Left lung (tissue), 10 donors: Measurements from ENCODE around the gene WBP1. TPM values are rescaled to one million over a fixed set of nuclear protein-coding genes. Genes with fewer than 3 reads are reported as not detected.
A peak's percentile ranks its signal among the peaks of the same experiment; 100 is the strongest.
"Not testable (repeated sequence)": the region's sequence is repeated elsewhere in the genome, so short reads cannot be mapped to it uniquely, and the experiment has no call there.

Experiments
- ATAC-seq: fragments of 200-7000 bp; cut with Tn5 transposase; one replicate; pipeline ENCODE4 v1.9.1; 2020; ENCODE audit warnings: moderate library complexity
- DNase-seq, 4 donors: peaks; one replicate each; pipeline ENCODE4 v3.0.0-alpha.2; 2013 to 2020
- H3K27ac ChIP-seq, 2 donors: fragments of 200-600 bp; sonication (generic) in 1 of 2; one replicate each; pipeline versions ENCODE4 v1.5.0 to v1.8.0; 2020 to 2021
- H3K27me3 ChIP-seq, 2 donors: fragments of 200-600 bp; sonication (generic) in 1 of 2; one replicate each; pipeline versions ENCODE4 v1.5.0 to v1.8.0; 2020 to 2021
- H3K36me3 ChIP-seq, 2 donors: fragments of 200-600 bp; sonication (generic) in 1 of 2; one replicate each; pipeline versions ENCODE4 v1.5.0 to v1.8.0; 2020 to 2021
- H3K4me1 ChIP-seq, 2 donors: fragments of 200-600 bp; one replicate each; pipeline ENCODE4 v1.8.0; 2021
- H3K4me3 ChIP-seq, 2 donors: fragments of 200-600 bp; sonication (generic) in 1 of 2; one replicate each; pipeline versions ENCODE4 v1.5.0 to v1.8.0; 2020 to 2021; ENCODE audit warnings: mild to moderate bottlenecking in 1 of 2
- H3K9me3 ChIP-seq, 2 donors: fragments of 200-600 bp; sonication (generic) in 1 of 2; one replicate each; pipeline versions ENCODE4 v1.5.0 to v1.8.0; 2020 to 2021
- CTCF ChIP-seq, 2 donors: fragments of 200-600 bp; sonication (generic) in 1 of 2; IDR thresholded peaks; one replicate each; pipeline versions ENCODE4 v1.5.0 to v1.8.0; 2021; ENCODE audit warnings: antibody characterized with exemption in 2 of 2
- intact Hi-C, 2 donors: fragments of 100-400 bp; cut with DNase I; formaldehyde crosslinking; loops; one replicate each; pipeline versions ENCODE4 v1.11.2 to v1.14.2; 2022
- polyA plus RNA-seq, 6 donors: library from polyadenylated mRNA; unstranded; fragments of 120-200 nt; gene quantifications; one replicate each; pipeline ENCODE4 v1.2.1, GENCODE V29; 2013; ENCODE audit not compliant: insufficient read length in 6 of 6
- total RNA-seq, 2 donors: library from RNA; stranded (reverse); fragmentation: NEBNext Ultra II Directional; extraction: Animal tissue kit (Norgen Biotek cat#: 25700); gene quantifications; one replicate each; pipeline ENCODE4 v1.2.1, GENCODE V29; 2021
- donor health status: DM: no; HTN: yes; CAD: no.
- donor health status: DM: no; HTN: no; CAD: no.

Gene WBP1
- total and polyA plus RNA-seq, 8 donors: 38.7 to 122 (median 108) TPM

DNA sequence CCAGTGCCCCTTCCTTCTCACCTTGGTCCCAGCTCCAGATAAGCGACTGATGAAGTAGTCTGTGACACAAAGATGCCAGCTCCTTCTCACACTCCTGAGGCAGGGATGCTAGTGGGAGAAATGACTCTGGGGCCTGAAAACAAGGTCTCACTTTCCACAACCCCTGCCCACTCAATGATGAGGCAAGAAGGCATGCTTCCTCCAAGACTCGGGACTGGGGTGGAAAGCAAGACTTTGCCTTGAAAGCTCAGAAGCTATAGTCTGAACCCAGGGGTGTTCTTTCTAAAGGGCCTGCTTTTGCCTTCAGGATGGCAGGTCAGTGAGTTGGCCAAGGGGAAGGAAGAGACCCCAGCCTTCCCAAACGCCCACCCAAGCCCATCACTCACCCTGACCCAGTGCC is 23.2 kb downstream of the WBP1 start:
- ATAC-seq (no peak), DNase-seq (no peak)
- intact Hi-C loops: loop anchor here in 1 of 2 donors (5.0 kb wide), 1 partner anchor 106 kb away; no protein-coding TSS in a partner anchor
- H3K27ac ChIP-seq: no peak overlapping the region
- no peak for TF ChIP-seq CTCF (IDR thresholded peaks at IDR 0.05)
- H3K27me3 ChIP-seq: no peaks in the 10 kb centered on the region
- H3K36me3 ChIP-seq: peaks cover 0 to 22% of the 10 kb centered on the region in 2 donors
- H3K4me3 ChIP-seq: peak overlapping the region; percentile 84 to 96
- peaks cover 26 to 55% of the 10 kb centered on the region in 2 donors for H3K4me1 ChIP-seq
- H3K9me3 ChIP-seq: no peaks in the 10 kb centered on the region

DNA sequence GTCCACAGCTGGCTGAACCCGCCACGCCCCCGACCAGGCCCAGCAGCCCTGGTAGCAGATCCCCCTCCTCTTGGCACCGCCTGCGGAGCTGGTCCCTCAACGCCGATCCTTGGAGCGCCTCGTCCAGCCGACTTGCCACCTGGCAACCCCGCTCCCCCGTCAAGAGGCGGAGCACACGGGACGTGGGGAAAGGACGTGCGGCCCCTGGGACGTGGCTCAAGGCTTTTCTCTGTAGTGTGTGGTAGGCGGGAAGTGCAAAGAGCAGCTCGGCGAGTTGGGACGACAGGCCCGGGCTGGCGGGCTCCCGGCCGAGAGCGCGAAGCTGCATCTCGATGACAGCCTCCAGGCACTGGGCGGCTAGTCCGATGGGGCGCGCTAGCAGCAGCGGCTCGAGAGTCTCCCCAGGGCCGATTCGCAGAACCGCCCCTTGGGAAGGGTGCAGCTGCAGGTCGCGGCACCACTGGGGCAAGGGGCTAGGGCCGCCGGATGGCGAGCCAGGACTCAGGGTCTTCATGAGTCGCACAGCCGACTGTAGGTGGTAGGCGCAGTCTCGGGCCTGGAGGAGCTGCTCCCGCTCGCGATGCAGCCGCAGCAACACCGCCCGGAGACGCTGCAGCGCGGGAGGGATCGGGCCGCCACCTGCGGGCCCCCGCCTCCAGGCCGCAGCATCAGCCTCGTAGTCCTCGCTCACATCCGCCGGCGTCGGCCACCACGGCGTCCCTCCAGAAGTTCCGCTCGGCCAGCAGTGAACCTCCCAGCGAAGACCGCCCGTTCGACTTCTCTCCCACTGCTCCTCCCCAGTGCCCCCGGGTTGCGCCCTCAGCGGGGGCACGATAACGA is 23.9 kb downstream of the WBP1 start:
- Histone ChIP-seq H3K36me3 (peaks cover 0 to 30% of the 10 kb centered on the region in 2 donors), H3K4me1 (peaks cover 19 to 48% of the 10 kb centered on the region in 2 donors), H3K9me3 (no peaks in the 10 kb centered on the region), H3K4me3 (peak overlapping the region; percentile 84 to 96), H3K27me3 (no peaks in the 10 kb centered on the region), H3K27ac (peak overlapping the region; percentile 89 to 94)
- intact Hi-C loops: loop anchor here in 1 of 2 donors (5.0 kb wide), 1 partner anchor 105 kb away; no protein-coding TSS in a partner anchor
- peak; percentile 57 for ATAC-seq
- DNase-seq: peak in 2 of 4 donors; percentile 70 to 90
- TF ChIP-seq CTCF (IDR thresholded peaks at IDR 0.05): no peak

DNA sequence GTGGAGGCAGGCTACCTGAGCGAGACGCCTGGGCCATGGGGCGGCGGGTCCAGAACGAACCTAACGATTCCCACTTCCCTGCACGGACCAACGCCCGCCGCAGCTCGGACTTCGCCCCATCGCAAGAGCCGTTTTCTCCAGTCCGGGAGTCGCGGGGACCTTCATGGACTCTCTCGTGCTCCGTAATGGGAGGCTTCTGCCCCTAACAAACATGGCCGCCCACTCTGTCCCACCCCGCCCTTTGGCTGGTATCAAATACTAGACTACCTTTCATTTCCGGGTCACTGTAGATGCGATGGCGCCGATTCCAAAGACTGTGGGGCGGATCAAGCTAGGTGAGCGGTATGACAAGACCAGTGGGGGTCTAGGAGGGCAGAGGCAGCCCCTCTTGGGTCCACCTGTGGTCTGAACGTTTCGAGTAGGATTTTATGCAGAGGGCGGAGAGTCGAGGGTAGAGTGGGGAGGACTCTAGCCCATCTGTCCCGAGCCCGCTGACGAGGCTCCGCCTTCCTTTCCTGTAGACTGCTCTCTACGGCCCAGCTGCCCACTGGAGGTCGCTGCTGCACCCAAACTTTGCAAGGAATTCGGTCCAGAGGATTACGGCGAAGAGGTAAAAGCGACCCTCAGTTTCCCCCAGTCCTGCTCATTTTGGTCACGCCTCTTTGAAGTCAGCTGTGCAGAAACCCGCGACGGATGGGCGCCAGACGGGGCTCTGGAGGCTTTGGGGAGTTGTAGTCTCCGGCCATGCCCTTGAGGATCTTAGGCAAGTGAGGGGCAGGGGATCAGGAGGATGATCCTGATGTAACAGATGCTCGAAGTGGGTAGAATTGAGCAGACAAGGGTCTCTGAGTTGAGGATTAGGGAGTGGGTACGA is 24.8 kb downstream of the WBP1 start, which contains the start of the genes CCDC142 and TTC31:
CCDC142 (minus strand) TSS at position 198 of the 874 bp plus-strand sequence; CDS start at position 37, 161 bp downstream.
TTC31 (plus strand) TSS at position 281 of the 874 bp plus-strand sequence; CDS start at position 296, 15 bp downstream.
- intact Hi-C loops: loop anchor here in 1 of 2 donors (5.0 kb wide), 1 partner anchor 104 kb away; no protein-coding TSS in a partner anchor
- Histone ChIP-seq H3K4me1 (peaks cover 19 to 44% of the 10 kb centered on the region in 2 donors), H3K9me3 (no peaks in the 10 kb centered on the region), H3K27me3 (no peaks in the 10 kb centered on the region), H3K4me3 (peak within 1 kb of the TSS; percentile 84 to 96), H3K36me3 (peaks cover 0 to 38% of the 10 kb centered on the region in 2 donors), H3K27ac (peak within 1 kb of the TSS; percentile 89 to 94)
- DNase-seq (peak; percentile 96 to 99 (median 96)), ATAC-seq (peak; percentile 97)
- peak; percentile 65 to 89 for TF ChIP-seq CTCF (IDR thresholded peaks at IDR 0.05)

DNA sequence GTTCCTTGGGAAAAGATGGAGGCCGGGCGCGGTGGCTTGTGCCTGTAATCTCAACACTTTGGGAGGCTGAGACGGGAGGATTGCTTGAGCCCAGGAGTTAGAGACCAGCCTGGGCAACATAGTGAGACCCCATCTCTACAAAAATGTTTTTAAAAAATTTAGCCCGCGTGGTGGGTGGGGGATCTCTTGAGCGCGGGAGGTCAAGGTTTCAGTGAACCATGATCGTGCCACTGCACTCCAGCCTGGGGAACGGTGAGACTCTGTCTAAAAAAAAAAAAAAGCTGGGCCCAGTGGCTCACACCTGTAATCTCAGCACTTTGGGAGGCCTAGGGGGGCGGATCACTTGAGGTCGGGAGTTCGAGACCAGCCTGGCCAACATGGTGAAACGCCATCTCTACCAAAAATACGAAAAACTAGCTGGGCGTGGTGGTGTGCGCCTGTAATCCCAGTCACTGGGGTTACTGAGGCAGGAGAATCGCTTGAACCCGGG is 25.5 kb downstream of the WBP1 start:
- Histone ChIP-seq H3K27ac (peak overlapping the region in 1 of 2 donors; percentile 94), H3K4me3 (peak overlapping the region; percentile 84 to 96), H3K4me1 (peaks cover 19 to 44% of the 10 kb centered on the region in 2 donors), H3K36me3 (peaks cover 0 to 42% of the 10 kb centered on the region in 2 donors)
- peak in 1 of 4 donors; percentile 9 for DNase-seq
- not testable (repeated sequence) for H3K9me3 ChIP-seq, ATAC-seq, H3K27me3 ChIP-seq
- intact Hi-C loops: loop anchor here in 1 of 2 donors (5.0 kb wide), 1 partner anchor 104 kb away; no protein-coding TSS in a partner anchor

DNA sequence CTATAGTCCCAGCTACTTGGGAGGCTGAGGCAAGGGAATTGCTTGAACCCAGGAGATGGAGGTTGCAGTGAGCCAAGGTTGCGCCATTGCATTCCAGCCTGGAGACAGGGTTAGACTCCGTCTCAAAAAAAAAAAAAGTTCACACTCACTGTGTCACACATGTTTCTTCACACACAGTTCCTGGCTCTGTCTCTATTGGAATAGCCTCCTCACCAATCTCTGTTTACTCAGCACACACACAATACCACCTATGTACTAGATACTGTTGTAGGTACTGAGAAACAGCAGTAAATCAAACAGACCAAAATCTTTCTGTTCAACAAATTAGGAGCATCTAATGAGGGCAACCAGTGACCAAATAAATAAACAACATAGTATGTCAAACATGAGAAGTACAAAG is 27.9 kb downstream of the WBP1 start:
- intact Hi-C loops: no loop called here
- H3K4me1 ChIP-seq: peaks cover 14 to 26% of the 10 kb centered on the region in 2 donors
- ATAC-seq: no peak
- peaks cover 0 to 56% of the 10 kb centered on the region in 2 donors for H3K36me3 ChIP-seq
- TF ChIP-seq CTCF (IDR thresholded peaks at IDR 0.05): no peak
- no peaks in the 10 kb centered on the region for H3K27me3 ChIP-seq
- no peaks in the 10 kb centered on the region for H3K9me3 ChIP-seq
- H3K27ac ChIP-seq: no peak overlapping the region
- DNase-seq: no peak
- H3K4me3 ChIP-seq: no peak overlapping the region
